HepG2 (cell line): Measurements from ENCODE around the gene LIME1. TPM values are rescaled to one million over a fixed set of nuclear protein-coding genes. Genes with fewer than 3 reads are reported as not detected.

Source experiments
- ATAC-seq: fragments of 200-7000 bp; cut with Tn5 transposase; 3 replicates; pipeline ENCODE4 v1.9.1; 2020; ENCODE audit warnings: mild to moderate bottlenecking, moderate library complexity
- BruUV-seq: library from RNA; stranded (reverse); fragments of 400-500 nt; replicated peaks from 2 replicates; lab custom pipeline; 2021; lab: Mats Ljungman, UMichigan
- CTCF ChIA-PET: fragments of 300-600 bp; formaldehyde crosslinking; extraction: SDS; loops from one replicate; lab custom pipeline; 2021; ENCODE audit warnings: low total read pairs, inconsistent platforms, low intra/inter-chr PET ratio; lab: Yijun Ruan, JAX
- POLR2A ChIA-PET: fragments of 350-600 bp; sonication (Branson Sonifier 250); formaldehyde crosslinking; loops from one replicate; lab custom pipeline; 2020; ENCODE audit warnings: antibody characterized with exemption, inconsistent platforms; lab: Yijun Ruan, JAX
- DNase-seq: peaks from one replicate; pipeline ENCODE4 v3.0.0-alpha.2; 2015; ENCODE audit warnings: low spot score
- FAIRE-seq: peaks from 3 replicates; lab custom pipeline; 2011; peaks lifted over from hg19 to GRCh38; lab: Jason Lieb, UNC
- H2AFZ ChIP-seq: one replicate; pipeline ENCODE4 v1.6.1; 2011; ENCODE audit warnings: low read length, inconsistent platforms
- H3K27ac ChIP-seq: fragments of 300-600 bp; 3 replicates; pipeline ENCODE4 v1.8.0; 2011; ENCODE audit warnings: mixed run types, mild to moderate bottlenecking, mixed read lengths, low read length, inconsistent platforms; ENCODE audit not compliant: insufficient read depth; ENCODE audit errors: extremely low read length
- H3K27me3 ChIP-seq, 2 experiments: fragments of 200-600 bp in 1 of 2; 2 replicates in 1 of 2; 3 replicates in 1 of 2; pipeline versions ENCODE4 v1.6.0 to v1.8.0; 2011; ENCODE audit warnings: low read length in 2 of 2, mild to moderate bottlenecking in 2 of 2, moderate library complexity in 2 of 2, inconsistent platforms in 1 of 2; ENCODE audit not compliant: insufficient read depth in 2 of 2, control insufficient read depth in 1 of 2
- H3K36me3 ChIP-seq, 2 experiments: fragments of 200-600 bp in 1 of 2; replicated peaks in 1 of 2; 2 replicates in 1 of 2; 3 replicates in 1 of 2; pipeline versions ENCODE4 v1.5.1 to v1.8.0; 2011; ENCODE audit warnings: low read length in 2 of 2, inconsistent platforms in 1 of 2; ENCODE audit not compliant: insufficient read depth in 2 of 2, control insufficient read depth in 1 of 2
- H3K4me1 ChIP-seq: 2 replicates; pipeline ENCODE4 v1.5.1; 2012; ENCODE audit warnings: low read length, inconsistent platforms; ENCODE audit not compliant: insufficient read depth
- H3K4me2 ChIP-seq: 2 replicates; pipeline ENCODE4 v1.6.0; 2011; ENCODE audit warnings: low read depth, low read length, inconsistent platforms
- H3K4me3 ChIP-seq, 3 experiments: fragments of 200-600 bp in 1 of 3; sonication (generic), shearing (Covaris generic) in 1 of 3; replicated peaks in 1 of 3; 2 replicates each; pipeline ENCODE4 v1.5.1; 2011 to 2016; ENCODE audit warnings: low read length in 3 of 3, inconsistent platforms in 2 of 3, low read depth in 2 of 3, mild to moderate bottlenecking in 2 of 3, control low read depth in 1 of 3, mixed read lengths in 1 of 3; ENCODE audit not compliant: insufficient read depth in 1 of 3
- H3K79me2 ChIP-seq: one replicate; pipeline ENCODE4 v1.6.1; 2011; ENCODE audit warnings: low read length, inconsistent platforms; ENCODE audit not compliant: insufficient read depth
- H3K9ac ChIP-seq: 2 replicates; pipeline ENCODE4 v1.6.0; 2011; ENCODE audit warnings: mild to moderate bottlenecking, low read depth, low read length, inconsistent platforms; ENCODE audit not compliant: insufficient read depth
- H3K9me3 ChIP-seq: 2 replicates; pipeline ENCODE4 v1.5.1; 2012; ENCODE audit warnings: mild to moderate bottlenecking, low read length
- H4K20me1 ChIP-seq: 2 replicates; pipeline ENCODE4 v1.6.0; 2011; ENCODE audit warnings: inconsistent platforms, mild to moderate bottlenecking, low read length, moderate library complexity; ENCODE audit not compliant: insufficient read depth
- HOMEZ ChIP-seq: IDR thresholded peaks from 2 replicates; pipeline ENCODE4 v1.6.1; 2016; ENCODE audit warnings: low read depth
- NCOA1 ChIP-seq: sonication (generic); formaldehyde crosslinking; IDR thresholded peaks from 2 replicates; pipeline ENCODE4 v1.9.0; 2021; ENCODE audit warnings: missing genetic modification reagents
- XBP1 ChIP-seq: sonication (generic); formaldehyde crosslinking; IDR thresholded peaks from 2 replicates; pipeline ENCODE4 v1.5.0; 2020; ENCODE audit warnings: missing genetic modification reagents
- XRCC5 ChIP-seq: fragments of 200-400 bp; formaldehyde crosslinking; optimal IDR thresholded peaks from 2 replicates; pipeline ENCODE3; 2017; ENCODE audit warnings: mild to moderate bottlenecking, low read length
- ZFY ChIP-seq: sonication (generic); formaldehyde crosslinking; IDR thresholded peaks from 2 replicates; pipeline ENCODE4 v1.4.0; 2020; ENCODE audit warnings: missing genetic modification reagents
- ZNF547 ChIP-seq: sonication (generic); formaldehyde crosslinking; IDR thresholded peaks from 2 replicates; pipeline ENCODE4 v1.5.1; 2020; ENCODE audit warnings: mild to moderate bottlenecking, missing genetic modification reagents
- ZNF770 ChIP-seq: sonication (generic); formaldehyde crosslinking; IDR thresholded peaks from 2 replicates; pipeline ENCODE4 v1.5.0; 2020; ENCODE audit warnings: mild to moderate bottlenecking, missing genetic modification reagents
- WGBS: methylation state at CpG from one replicate; pipeline ENCODE4 v1.1.6; 2017; ENCODE audit warnings: low lambda C conversion rate; 5-methylcytosine and 5-hydroxymethylcytosine counted together
- in situ Hi-C: cut with HindIII; loops from 2 replicates; pipeline ENCODE4 v1.10.0; 2017; ENCODE audit warnings: low pct_unique_long_range_greater_than_20kb; ENCODE audit not compliant: extremely low pct_ligation_motif_present
- intact Hi-C: fragments of 100-400 bp; cut with micrococcal nuclease; formaldehyde crosslinking; loops from one replicate; pipeline ENCODE4 v1.10.0; 2022; ENCODE audit not compliant: unreplicated experiment
- polyA plus RNA-seq, 8 experiments: library from polyadenylated mRNA; depleted of rRNA in 3 of 8; stranded (reverse) in 7 of 8; unstranded in 1 of 8; fragments of >200 nt; fragmentation: Illumina TruSeq in 4 of 8; extraction: Trizol in 4 of 8; gene quantifications; 2 replicates each; pipeline versions ENCODE4 v1.2.1 to v1.2.3, GENCODE V29; 2011 to 2016; ENCODE audit warnings: low read depth in 4 of 8, missing spikeins in 1 of 8, mixed read lengths in 1 of 8; ENCODE audit not compliant: insufficient read depth in 1 of 8
- total RNA-seq, 5 experiments: library from RNA; depleted of rRNA; stranded (reverse); fragments of >200 nt; fragmentation: Illumina TruSeq; extraction: Trizol; gene quantifications; 2 replicates each; pipeline ENCODE4 v1.2.3, GENCODE V29; 2016; ENCODE audit warnings: low read depth in 1 of 5

The LIME1 gene
- total and polyA plus RNA-seq, 2 of the 13 experiments (the other 11 are each of a cell fraction or from before 2014, with no cell fraction given): 13.0 to 61.5 TPM

GRCh38 chr20:63781181-63781580 lies 44.7 kb downstream of the LIME1 start:
- POLR2A ChIA-PET: interaction anchor here (0.6 kb wide), 1 partner anchor 181 kb away, joined by 3 read pairs; no protein-coding TSS in a partner anchor
- Histone ChIP-seq H3K9me3 (no peaks in the 10 kb centered on the region), H4K20me1 (no peaks in the 10 kb centered on the region), H3K4me2 (no peak overlapping the region), H2AFZ (no peak overlapping the region), H3K27ac (no peak overlapping the region), H3K9ac (no peak overlapping the region), H3K4me1 (peaks cover 22% of the 10 kb centered on the region), H3K36me3 (no peaks in the 10 kb centered on the region), H3K27me3 (no peaks in the 10 kb centered on the region), H3K4me3 (no peak overlapping the region)
- BruUV-seq: no TSS peak
- DNase-seq (no peak), ATAC-seq (no peak)
- CTCF ChIA-PET: interaction anchor here (1.7 kb wide), 1 partner anchor 74 kb away, joined by 12 read pairs; no protein-coding TSS in a partner anchor
- in situ Hi-C loops: loop anchor here (10.0 kb wide), 1 partner anchor 76 kb away; the partner anchor contains the start of genes ARFRP1 and ZGPAT
- WGBS: 92% methylated on average over 14 of the region's 14 CpGs
- TF ChIP-seq ZNF770 (CRISPR knock-in tag) (no peak), ZNF547 (CRISPR knock-in tag) (no peak), HOMEZ (CRISPR knock-in tag) (no peak), NCOA1 (CRISPR knock-in tag) (no peak), XBP1 (no peak), XRCC5 (no peak), ZFY (CRISPR knock-in tag) (0 out of 2 replicates have a peak, but pooled peaks have one; percentile 3)
- TF ChIP-seq, all 625 proteins: peak for 1
- no peaks in the 10 kb centered on the region for H3K79me2 ChIP-seq
- intact Hi-C loops: no loop called here
- no peak for FAIRE-seq
